MM.1S (cell line): Measurements from ENCODE around the gene TXLNA.
A peak's percentile ranks its signal among the peaks of the same experiment; 100 is the strongest.

Experiments used
- DNase-seq: peaks from one replicate; pipeline ENCODE4 v3.0.0-alpha.2; 2015
- H2AFZ ChIP-seq: fragments of 300-600 bp; sonication (generic); 2 replicates; pipeline ENCODE4 v1.6.0; 2016; ENCODE audit warnings: antibody characterized with exemption, low read length
- H3F3A ChIP-seq: fragments of 300-600 bp; sonication (generic); 2 replicates; pipeline ENCODE4 v1.6.1; 2016; ENCODE audit warnings: mild to moderate bottlenecking, antibody characterized with exemption, low read length, moderate library complexity, mixed read lengths; ENCODE audit not compliant: insufficient read depth
- H3K27ac ChIP-seq: fragments of 300-600 bp; sonication (generic); 2 replicates; pipeline ENCODE4 v1.5.1; 2016; ENCODE audit warnings: mild to moderate bottlenecking, low read length
- H3K27me3 ChIP-seq: fragments of 300-600 bp; sonication (generic); replicated peaks from 2 replicates; pipeline ENCODE4 v1.6.0; 2016; ENCODE audit warnings: low read length; ENCODE audit not compliant: insufficient read depth
- H3K36me3 ChIP-seq: fragments of 300-600 bp; sonication (generic); replicated peaks from 2 replicates; pipeline ENCODE4 v1.6.1; 2016; ENCODE audit warnings: mild to moderate bottlenecking, low read length, mixed read lengths; ENCODE audit not compliant: insufficient read depth
- H3K4me1 ChIP-seq: fragments of 300-600 bp; sonication (generic); 2 replicates; pipeline ENCODE4 v1.6.1; 2016; ENCODE audit warnings: low read length, mixed read lengths
- H3K4me2 ChIP-seq: fragments of 300-600 bp; sonication (generic); 2 replicates; pipeline ENCODE4 v1.6.0; 2016; ENCODE audit warnings: low read depth, low read length
- H3K4me3 ChIP-seq: fragments of 300-600 bp; sonication (generic); 2 replicates; pipeline ENCODE4 v1.5.1; 2016; ENCODE audit warnings: low read length, mixed read lengths
- H3K79me2 ChIP-seq: fragments of 300-600 bp; sonication (generic); 2 replicates; pipeline ENCODE4 v1.6.1; 2016; ENCODE audit warnings: mixed run types, low read length, mixed read lengths
- H3K9ac ChIP-seq: fragments of 300-600 bp; sonication (generic); 2 replicates; pipeline ENCODE4 v1.6.1; 2016; ENCODE audit warnings: low read length, mixed read lengths
- H3K9me2 ChIP-seq: fragments of 300-600 bp; sonication (generic); replicated peaks from 2 replicates; pipeline ENCODE4 v1.6.1; 2016; ENCODE audit warnings: mild to moderate bottlenecking, low read length, mixed read lengths; ENCODE audit not compliant: insufficient read depth
- H3K9me3 ChIP-seq: fragments of 300-600 bp; sonication (generic); replicated peaks from 2 replicates; pipeline ENCODE4 v1.6.1; 2016; ENCODE audit warnings: mild to moderate bottlenecking, low read length, mixed read lengths; ENCODE audit not compliant: insufficient read depth
- H4K20me1 ChIP-seq: fragments of 300-600 bp; sonication (generic); 2 replicates; pipeline ENCODE4 v1.6.1; 2016; ENCODE audit warnings: mild to moderate bottlenecking, low read length, moderate library complexity, mixed read lengths; ENCODE audit not compliant: insufficient read depth
- CTCF ChIP-seq: fragments of 300-600 bp; sonication (generic); IDR thresholded peaks from 2 replicates; pipeline ENCODE4 v1.5.1; 2016; ENCODE audit warnings: antibody characterized with exemption, low read length, mixed read lengths
- EZH2 ChIP-seq: fragments of 300-600 bp; sonication (generic); optimal IDR thresholded peaks from 2 replicates; pipeline ENCODE3; 2017; ENCODE audit warnings: low read depth, mild to moderate bottlenecking, antibody characterized with exemption, low read length, mixed read lengths
- EZH2phosphoT487 ChIP-seq: fragments of 300-600 bp; sonication (generic); IDR thresholded peaks from 2 replicates; pipeline ENCODE4 v1.6.1; 2018; ENCODE audit warnings: antibody characterized with exemption, low read length

The TXLNA gene

GRCh38 chr1:32241001-32241763, 61.7 kb downstream of the TXLNA start:
- Histone ChIP-seq H3K9me2 (no peaks in the 10 kb centered on the region), H3K27ac (no peak overlapping the region), H4K20me1 (no peaks in the 10 kb centered on the region), H3K79me2 (no peaks in the 10 kb centered on the region), H3K4me1 (no peaks in the 10 kb centered on the region), H2AFZ (peak overlapping the region; percentile 83), H3K4me3 (peak overlapping the region; percentile 65), H3F3A (no peaks in the 10 kb centered on the region), H3K4me2 (peak overlapping the region; percentile 94), H3K9me3 (no peaks in the 10 kb centered on the region), H3K36me3 (no peaks in the 10 kb centered on the region), H3K9ac (peak overlapping the region; percentile 26; the same call in 1 of the 2 replicates), H3K27me3 (no peaks in the 10 kb centered on the region)
- DNase-seq: no peak
- TF ChIP-seq EZH2: no peak

DNA sequence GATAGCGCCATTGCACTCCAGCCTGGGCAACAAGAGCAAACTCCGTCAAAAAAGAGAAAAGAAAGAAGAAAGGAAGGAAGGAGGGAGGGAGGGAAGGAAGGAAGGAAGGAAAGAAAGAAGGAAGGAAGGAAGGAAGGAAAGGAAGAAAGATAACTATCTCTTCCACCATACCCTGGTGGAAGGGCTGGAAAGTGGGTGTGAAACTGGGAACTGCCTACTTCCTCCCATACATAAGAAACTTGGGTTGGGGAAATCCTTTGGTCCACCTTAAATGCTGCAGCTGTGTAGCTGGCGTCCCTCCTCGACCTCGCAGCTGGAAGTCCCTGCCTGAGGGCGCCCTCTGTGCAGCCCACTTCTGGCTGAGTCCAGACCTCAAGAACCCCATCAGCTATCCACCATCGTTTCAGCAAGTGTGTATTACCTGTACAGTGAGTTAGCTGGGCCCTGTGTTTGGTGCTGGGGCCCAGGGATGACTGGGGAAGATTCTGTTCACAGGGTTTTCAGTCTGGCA, 62.9 kb downstream of the TXLNA start:
- Histone ChIP-seq H4K20me1 (no peaks in the 10 kb centered on the region), H2AFZ (no peak overlapping the region), H3K36me3 (no peaks in the 10 kb centered on the region), H3K27me3 (no peaks in the 10 kb centered on the region), H3K4me1 (no peaks in the 10 kb centered on the region), H3K27ac (no peak overlapping the region), H3K9me2 (no peaks in the 10 kb centered on the region), H3K79me2 (no peaks in the 10 kb centered on the region), H3K9ac (no peak overlapping the region), H3F3A (no peaks in the 10 kb centered on the region), H3K4me2 (no peak overlapping the region), H3K4me3 (no peak overlapping the region), H3K9me3 (no peaks in the 10 kb centered on the region)
- no peak for DNase-seq
- TF ChIP-seq CTCF (no peak), EZH2phosphoT487 (no peak), EZH2 (no peak)

- Histone ChIP-seq H3K4me1 (peaks cover 33% of the 10 kb centered on the region), H4K20me1 (no peaks in the 10 kb centered on the region), H3K9ac (peak within 1 kb of the TSS; percentile 18; the same call in 1 of the 2 replicates), H3K4me3 (no peak within 1 kb of the TSS), H3K27me3 (no peaks in the 10 kb centered on the region), H3K9me2 (no peaks in the 10 kb centered on the region), H3K79me2 (no peaks in the 10 kb centered on the region), H3K4me2 (peak within 1 kb of the TSS; percentile 9; the same call in 1 of the 2 replicates), H2AFZ (peak within 1 kb of the TSS; percentile 69), H3K9me3 (no peaks in the 10 kb centered on the region), H3F3A (peaks cover 24% of the 10 kb centered on the region), H3K27ac (peak within 1 kb of the TSS; percentile 99; the same call in 1 of the 2 replicates), H3K36me3 (no peaks in the 10 kb centered on the region)
- no peak for TF ChIP-seq EZH2phosphoT487
- TF ChIP-seq CTCF: no peak
- no peak for TF ChIP-seq EZH2
- no peak for DNase-seq
These were observed 67.4 kb downstream of the TXLNA start, which contains the start of gene FAM167B for GRCh38 chr1:32246888-32247273. TSS of gene FAM167B (plus strand) at chr1:32247222. CDS start at chr1:32247422, 200 bp downstream.

- H3K9ac ChIP-seq: no peak overlapping the region
- H3K9me3 ChIP-seq: no peaks in the 10 kb centered on the region
- H3K4me3 ChIP-seq: no peak overlapping the region
- H3K9me2 ChIP-seq: no peaks in the 10 kb centered on the region
- H4K20me1 ChIP-seq: no peaks in the 10 kb centered on the region
- H3F3A ChIP-seq: peaks cover 24% of the 10 kb centered on the region
- H3K4me1 ChIP-seq: peaks cover 34% of the 10 kb centered on the region
- no peaks in the 10 kb centered on the region for H3K79me2 ChIP-seq
- H3K36me3 ChIP-seq: no peaks in the 10 kb centered on the region
- peak overlapping the region; percentile 69 for H2AFZ ChIP-seq
- no peak for DNase-seq
- no peak for TF ChIP-seq EZH2
- no peak for TF ChIP-seq EZH2phosphoT487
- no peak for TF ChIP-seq CTCF
- H3K27ac ChIP-seq: peak overlapping the region; percentile 99; the same call in 1 of the 2 replicates
- no peaks in the 10 kb centered on the region for H3K27me3 ChIP-seq
- no peak overlapping the region for H3K4me2 ChIP-seq
These were observed 68.0 kb downstream of the TXLNA start for GRCh38 chr1:32247452-32247851.
